NCI-H1092 (cell line): ENCODE results near the gene CHMP6.

Experiments used
- DNase-seq: peaks from one replicate; lab custom pipeline; 2025; lab: John Stamatoyannopoulos, UW

Gene CHMP6

DNA sequence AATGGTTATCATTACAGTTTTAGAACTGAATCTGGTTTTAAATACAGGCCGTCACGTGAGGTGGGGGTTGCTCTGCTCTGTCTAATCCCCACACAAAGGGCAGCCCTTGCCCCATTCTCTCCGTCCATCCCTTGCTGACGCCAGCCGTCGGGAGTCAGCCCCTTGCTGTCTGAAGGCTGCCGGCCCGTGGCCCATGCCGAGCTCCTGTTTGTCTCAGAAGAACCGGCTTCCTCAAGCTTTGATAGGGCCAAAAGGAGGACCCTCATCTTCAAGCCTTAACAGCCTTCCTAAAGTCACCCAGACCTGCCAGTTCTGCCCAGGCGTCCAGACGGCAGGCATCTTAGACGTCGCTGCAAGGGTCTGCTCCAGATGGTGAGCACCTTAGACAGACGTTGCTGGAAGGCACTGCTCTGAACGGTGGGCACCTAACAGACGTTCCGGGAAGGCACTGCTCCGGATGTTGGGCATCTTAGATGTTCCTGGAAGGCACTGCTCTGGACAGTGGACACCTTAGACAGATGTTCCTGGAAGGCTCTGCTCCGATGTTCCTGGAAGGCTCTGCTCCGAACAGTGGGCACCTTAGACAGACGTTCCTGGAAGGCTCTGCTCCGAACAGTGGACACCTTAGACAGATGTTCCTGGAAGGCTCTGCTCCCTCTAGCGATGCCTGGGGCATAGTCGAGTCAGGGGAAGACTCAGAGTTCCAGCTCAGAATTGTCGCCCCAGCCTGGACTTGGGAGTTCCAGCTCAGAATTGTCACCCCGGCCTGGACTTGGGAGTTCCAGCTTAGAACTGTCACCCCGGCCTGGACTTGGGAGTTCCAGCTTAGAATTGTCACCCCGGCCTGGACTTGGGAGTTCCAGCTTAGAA is 35.1 kb upstream of the CHMP6 start:
- DNase-seq, result no peak

DNA sequence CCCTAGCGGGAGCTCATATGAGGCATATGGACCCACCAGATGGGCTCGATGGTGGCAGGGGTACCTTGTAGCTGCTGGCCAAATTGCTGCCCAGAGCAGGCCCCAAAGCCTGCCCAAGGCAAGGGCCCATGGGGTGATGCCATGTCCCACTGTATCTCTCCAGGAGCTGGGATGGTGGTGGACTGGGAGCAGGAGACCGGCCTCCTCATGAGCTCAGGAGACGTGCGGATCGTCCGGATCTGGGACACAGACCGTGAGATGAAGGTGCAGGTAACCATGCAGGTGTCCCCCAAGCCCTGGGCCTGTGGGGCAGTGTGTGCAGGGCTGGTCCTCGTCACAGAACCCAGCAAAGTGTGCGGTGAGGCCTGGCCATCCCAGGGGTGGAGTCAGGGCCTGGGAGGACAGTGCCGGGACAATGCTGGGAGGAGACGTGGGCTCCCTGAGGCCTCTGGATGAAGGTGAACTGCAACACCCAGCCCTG is 34.1 kb upstream of the CHMP6 start:
- DNase-seq, result no peak

GRCh38 chr17:80959330-80960036 is 32.2 kb upstream of the CHMP6 start:
- peak; percentile 69 for DNase-seq

GRCh38 chr17:80960037-80960796 is 31.4 kb upstream of the CHMP6 start:
- no peak for DNase-seq

GRCh38 chr17:80960797-80961452 is 30.7 kb upstream of the CHMP6 start:
- DNase-seq, result no peak

DNA sequence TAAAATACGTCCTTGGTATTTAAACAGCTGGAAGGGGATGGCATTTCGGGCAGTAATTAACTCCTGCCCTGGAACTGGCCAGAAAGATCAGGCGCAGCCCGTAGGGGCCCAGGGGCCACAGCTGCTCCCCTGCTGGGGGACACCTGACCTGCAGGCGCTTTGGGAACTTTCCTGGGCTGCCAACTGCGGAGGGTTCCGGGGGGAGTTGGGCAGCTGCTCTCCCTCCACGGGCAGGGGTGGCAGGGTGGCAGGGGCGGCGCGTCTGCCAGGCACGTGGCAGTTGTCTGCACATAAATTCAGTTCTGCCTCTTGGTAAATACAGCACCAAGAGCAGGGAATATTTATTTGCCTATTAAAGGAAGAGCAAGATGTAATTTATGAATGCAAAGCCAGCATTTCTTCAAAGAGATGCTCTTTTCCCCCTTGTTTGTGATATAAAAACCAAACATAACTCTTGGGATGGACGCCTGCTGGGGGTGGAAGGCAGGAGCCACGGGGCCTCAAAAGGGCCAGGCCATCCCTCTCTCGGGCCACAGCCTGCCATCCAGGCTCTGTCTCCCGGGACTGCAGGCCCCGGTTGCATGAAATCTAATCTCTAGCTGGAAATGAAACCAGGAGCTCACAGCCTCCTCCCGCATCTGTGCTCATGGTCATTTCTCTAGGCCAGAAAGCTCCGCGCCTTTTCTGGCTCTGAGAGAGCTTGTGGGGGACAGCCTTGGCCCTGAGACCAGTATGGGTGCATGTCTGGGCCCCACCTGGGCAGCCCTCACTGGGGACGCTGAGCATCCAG is 29.9 kb upstream of the CHMP6 start:
- DNase-seq, result no peak

DNA sequence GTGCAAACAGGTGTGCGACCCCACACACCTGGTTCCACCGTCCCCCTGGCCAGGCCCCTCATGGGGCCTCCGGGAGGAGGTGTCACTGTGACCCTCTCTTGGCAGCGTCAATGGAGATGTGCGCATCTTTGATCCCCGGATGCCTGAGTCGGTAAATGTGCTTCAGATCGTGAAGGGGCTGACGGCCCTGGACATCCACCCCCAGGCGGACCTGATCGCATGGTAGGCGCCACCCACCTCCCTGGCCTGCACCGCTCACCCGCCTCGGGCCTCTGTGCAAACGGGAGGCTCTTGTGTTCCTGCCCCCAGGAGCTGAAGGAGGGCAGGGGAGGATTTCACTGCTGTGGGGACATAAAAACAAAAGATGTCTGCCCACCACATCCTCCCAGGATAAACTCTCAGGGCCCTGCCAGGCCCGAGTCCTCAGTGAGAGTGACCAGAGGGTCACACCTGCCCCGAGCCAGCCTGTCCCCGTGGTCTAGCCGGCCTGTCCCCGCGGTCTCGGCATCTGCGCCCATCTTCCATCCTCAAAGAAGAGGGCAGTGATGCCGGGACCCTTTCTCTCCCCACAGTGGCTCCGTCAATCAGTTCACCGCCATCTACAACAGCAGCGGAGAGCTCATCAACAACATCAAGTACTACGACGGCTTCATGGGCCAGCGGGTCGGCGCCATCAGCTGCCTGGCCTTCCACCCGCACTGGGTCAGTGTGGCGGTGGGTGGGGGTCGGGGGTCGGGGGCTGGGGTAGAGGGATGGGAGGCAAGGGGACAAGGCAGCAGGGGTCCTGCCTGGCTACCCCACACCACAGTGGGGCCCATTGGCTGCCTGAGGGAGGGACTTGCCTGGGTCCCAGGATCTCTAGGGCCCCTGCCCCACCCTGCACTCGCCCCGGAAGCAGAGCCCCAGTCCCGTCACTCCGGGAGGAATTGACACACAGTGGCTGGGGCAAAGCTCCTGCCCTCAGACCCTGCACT is 29.0 kb upstream of the CHMP6 start:
- no peak for DNase-seq

DNA sequence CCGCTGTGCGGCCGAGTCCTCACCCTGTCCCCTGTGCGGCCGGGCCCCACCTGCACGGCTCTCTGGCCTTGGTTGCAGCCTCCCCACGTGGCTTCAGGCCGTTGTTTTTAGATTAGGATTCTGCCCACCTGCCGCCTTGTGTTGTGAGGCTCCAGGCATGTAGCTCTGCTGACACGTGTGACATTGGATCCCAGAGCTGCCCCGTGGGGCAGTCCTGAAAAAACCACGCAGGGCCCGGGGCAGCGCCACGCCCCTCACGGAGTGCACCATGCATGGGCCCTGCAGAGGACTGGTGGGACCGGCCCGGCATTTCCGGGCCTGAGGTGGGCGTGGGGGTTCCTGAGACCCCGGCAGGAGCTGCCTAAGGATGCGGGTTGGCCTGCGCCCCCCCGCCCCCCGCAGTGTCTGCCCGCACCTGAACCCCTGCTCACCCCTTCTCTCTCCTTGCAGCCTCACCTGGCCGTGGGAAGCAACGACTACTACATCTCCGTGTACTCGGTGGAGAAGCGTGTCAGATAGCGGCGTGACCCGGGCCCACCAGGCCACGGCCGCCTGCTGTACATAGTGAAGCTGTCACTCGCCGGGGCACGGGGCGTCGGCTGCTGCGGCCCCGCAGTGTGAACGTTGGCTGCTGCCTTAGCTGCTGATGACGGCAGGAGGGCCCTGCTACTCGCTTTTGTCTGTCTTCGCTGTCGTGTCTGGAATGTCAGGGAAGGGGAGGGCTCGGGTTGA is 27.7 kb upstream of the CHMP6 start:
- no peak for DNase-seq

DNA sequence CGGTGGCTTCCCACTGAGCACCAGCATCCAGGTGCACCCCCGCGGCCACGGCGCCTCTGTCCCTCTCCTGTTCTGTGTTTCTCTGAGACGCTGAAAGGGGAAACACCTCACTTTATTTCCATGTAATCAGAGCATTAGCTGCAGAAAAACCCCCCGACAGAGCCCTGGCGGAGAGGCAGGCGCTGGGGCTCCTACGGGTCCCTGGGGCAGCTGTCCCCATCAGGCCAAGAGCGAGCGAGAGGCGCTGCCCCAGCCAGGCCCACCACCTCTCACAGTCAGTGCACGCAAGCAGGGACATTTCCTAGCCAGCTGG is 27.1 kb upstream of the CHMP6 start:
- no peak for DNase-seq

- DNase-seq, result no peak
Observed at GRCh38 chr17:80964859-80965580, 26.6 kb upstream of the CHMP6 start.

DNA sequence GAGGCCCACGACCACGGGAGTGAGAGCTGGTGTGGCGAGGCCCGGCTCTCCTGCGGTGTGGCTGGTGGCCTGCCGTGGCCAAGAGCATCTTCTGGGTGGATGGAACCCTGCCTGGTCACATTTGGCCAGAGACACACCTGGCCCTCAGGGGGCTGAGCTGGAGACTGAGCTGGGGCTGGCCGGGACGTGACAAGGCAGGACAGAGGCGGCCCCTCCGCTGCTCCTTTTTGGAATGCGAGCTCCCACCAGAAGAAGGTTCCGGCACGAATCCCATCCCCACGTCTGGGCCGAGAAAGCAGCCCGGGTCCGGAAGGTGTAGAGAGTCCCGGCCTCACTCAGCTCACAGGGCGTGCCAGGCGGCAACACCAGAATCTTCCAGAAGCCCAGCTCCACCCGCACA is 26.0 kb upstream of the CHMP6 start:
- DNase-seq, result no peak

DNA sequence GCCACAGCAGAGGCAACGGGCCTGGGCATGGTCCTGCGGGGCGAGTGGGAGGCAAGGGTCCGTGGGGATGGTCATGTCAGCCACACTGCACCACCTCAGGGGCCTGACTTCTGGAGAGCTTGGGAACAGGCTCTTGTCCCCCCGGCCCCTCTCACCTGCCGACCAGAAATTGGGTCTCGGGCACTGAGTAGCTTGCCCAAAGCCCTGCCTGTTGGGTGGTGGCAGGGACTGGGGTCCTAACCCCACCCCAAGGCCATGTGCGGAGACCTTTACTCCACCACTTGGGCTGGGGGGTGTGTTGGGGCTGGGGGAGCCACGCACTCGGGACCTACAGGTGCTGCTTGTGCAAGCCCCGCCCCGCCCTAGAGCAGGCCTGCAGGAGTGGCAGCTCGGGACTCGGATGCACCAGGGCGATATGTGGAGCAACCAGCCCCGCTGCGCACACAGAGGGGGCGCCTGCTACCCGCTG is 24.2 kb upstream of the CHMP6 start:
- DNase-seq, result no peak

GRCh38 chr17:80968602-80969029 is 23.0 kb upstream of the CHMP6 start:
- DNase-seq, result peak; percentile 70

DNA sequence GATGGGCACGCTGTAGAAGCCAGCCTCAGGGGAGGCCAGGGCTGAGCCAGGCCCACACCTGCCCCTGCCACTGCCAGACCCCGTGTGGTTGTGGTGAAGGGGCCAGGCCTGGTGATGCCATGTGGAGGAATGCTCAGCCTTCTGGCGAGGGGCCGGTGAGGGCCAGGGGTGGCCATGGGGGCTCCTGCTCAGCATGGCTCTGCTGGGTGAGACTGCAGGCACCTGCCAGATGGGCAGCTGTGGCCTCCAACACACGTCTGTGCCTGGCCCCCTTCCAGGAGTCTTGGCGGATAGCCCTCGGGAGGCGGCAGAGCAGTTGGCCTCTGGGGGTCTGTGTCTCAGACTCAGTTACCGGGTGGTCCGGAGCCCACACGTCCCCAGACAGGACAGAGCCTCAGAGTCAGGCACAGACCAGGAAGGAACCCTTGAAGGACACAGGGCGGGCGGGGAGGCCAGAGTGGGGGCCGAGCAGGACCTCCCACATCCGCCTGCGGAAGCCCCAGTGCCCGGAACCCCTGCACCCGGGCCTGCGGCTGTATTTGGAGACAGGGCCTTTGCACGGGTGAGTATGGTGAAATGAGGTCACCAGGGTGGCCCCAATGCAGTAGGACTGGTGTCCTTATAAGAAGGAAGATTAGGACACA is 22.5 kb upstream of the CHMP6 start:
- DNase-seq, result no peak

DNA sequence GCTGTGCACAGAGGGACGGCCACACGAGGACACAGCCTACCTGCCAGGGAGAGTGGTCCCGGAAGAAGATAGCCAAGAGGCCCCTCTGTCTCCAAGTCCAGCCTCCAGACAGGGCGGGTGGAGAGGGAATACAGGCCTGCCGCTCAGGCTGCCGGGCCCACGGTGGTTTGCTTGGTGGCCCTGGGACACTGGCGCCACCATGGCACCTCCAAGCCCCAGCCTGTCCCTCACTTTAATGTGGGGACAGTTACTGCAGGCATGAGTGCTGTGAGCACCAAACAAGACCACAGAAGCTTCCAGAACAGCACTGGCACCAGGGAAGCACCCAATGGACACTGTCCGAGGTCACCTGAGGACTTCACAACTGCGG is 22.0 kb upstream of the CHMP6 start:
- no peak for DNase-seq

GRCh38 chr17:80970044-80970761 is 21.4 kb upstream of the CHMP6 start:
- DNase-seq, result peak; percentile 50
